CD4-positive, alpha-beta memory T cell (primary cell): ENCODE measurements around the gene COL4A1. TPM values are rescaled to one million over a fixed set of nuclear protein-coding genes. Genes with fewer than 3 reads are reported as not detected.
"Not testable (repeated sequence)": the region's sequence is repeated elsewhere in the genome, so short reads cannot be mapped to it uniquely, and the experiment has no call there.

Experiments used
- CTCF ChIA-PET: fragments of 350-600 bp; sonication (Branson Sonifier 250); formaldehyde crosslinking; loops from one replicate; lab custom pipeline; 2021; ENCODE audit warnings: inconsistent platforms; ENCODE audit not compliant: partially characterized antibody; lab: Charles Lee
- POLR2A ChIA-PET: fragments of 350-600 bp; sonication (Branson Sonifier 250); formaldehyde crosslinking; loops from one replicate; lab custom pipeline; 2021; ENCODE audit not compliant: partially characterized antibody; lab: Charles Lee
- DNase-seq, 5 donors: peaks; one replicate each; pipeline versions ENCODE4 v3.0.0 to v3.0.0-alpha.2; 2020 to 2022; ENCODE audit warnings: mixed read lengths in 1 of 5
- H3K27ac ChIP-seq: one replicate; pipeline ENCODE4 v1.7.0; 2013; ENCODE audit warnings: low read depth, low read length
- H3K27me3 ChIP-seq: 2 replicates; pipeline ENCODE4 v1.7.0; 2013; ENCODE audit warnings: mild to moderate bottlenecking, low read length, moderate library complexity; ENCODE audit not compliant: insufficient read depth
- H3K36me3 ChIP-seq: 2 replicates; pipeline ENCODE4 v1.7.0; 2013; ENCODE audit warnings: mild to moderate bottlenecking, low read length, moderate library complexity; ENCODE audit not compliant: insufficient read depth
- H3K4me1 ChIP-seq: 2 replicates; pipeline ENCODE4 v1.7.0; 2013; ENCODE audit warnings: mild to moderate bottlenecking, low read length, moderate library complexity; ENCODE audit not compliant: insufficient read depth
- H3K4me3 ChIP-seq, 2 donors: one replicate each; pipeline ENCODE4 v1.7.0; 2013; ENCODE audit warnings: low read length in 2 of 2, mild to moderate bottlenecking in 1 of 2
- H3K9me3 ChIP-seq, 2 donors: one replicate each; pipeline ENCODE4 v1.7.0; 2013; ENCODE audit warnings: low read length in 2 of 2, control low read depth in 1 of 2; ENCODE audit not compliant: control insufficient read depth in 1 of 2
- H3K27ac Mint-ChIP-seq, 7 donors: one replicate each; pipeline ENCODE4 v1.8.0; 2020 to 2021; ENCODE audit warnings: mixed read lengths in 7 of 7, mild to moderate bottlenecking in 6 of 7, inconsistent platforms in 3 of 7, moderate library complexity in 3 of 7
- H3K27me3 Mint-ChIP-seq, 2 donors: one replicate each; pipeline ENCODE4 v1.8.0; 2020 to 2021; ENCODE audit warnings: mixed read lengths in 2 of 2
- H3K36me3 Mint-ChIP-seq, 2 donors: one replicate each; pipeline ENCODE4 v1.8.0; 2020 to 2021; ENCODE audit warnings: mixed read lengths in 2 of 2, inconsistent platforms in 1 of 2, mild to moderate bottlenecking in 1 of 2
- H3K4me1 Mint-ChIP-seq, 4 donors: one replicate each; pipeline ENCODE4 v1.8.0; 2020 to 2021; ENCODE audit warnings: mixed read lengths in 4 of 4, mild to moderate bottlenecking in 1 of 4
- H3K4me3 Mint-ChIP-seq, 8 donors: one replicate each; pipeline ENCODE4 v1.8.0; 2020 to 2021; ENCODE audit warnings: mixed read lengths in 8 of 8, mild to moderate bottlenecking in 7 of 8, moderate library complexity in 6 of 8, inconsistent platforms in 3 of 8
- H3K9me3 Mint-ChIP-seq, 8 donors: one replicate each; pipeline ENCODE4 v1.8.0; 2020 to 2021; ENCODE audit warnings: mixed read lengths in 8 of 8, mild to moderate bottlenecking in 5 of 8, inconsistent platforms in 3 of 8, moderate library complexity in 1 of 8
- intact Hi-C: fragments of 100-400 bp; cut with micrococcal nuclease; formaldehyde crosslinking; loops from one replicate; pipeline ENCODE4 v1.15.1; 2023
- polyA plus RNA-seq, 2 donors: library from polyadenylated mRNA; unstranded; fragments of 300-500 nt; fragmentation: Illumina TruSeq; gene quantifications; one replicate each; pipeline ENCODE4 v1.2.3, GENCODE V29; 2021
- total RNA-seq, 2 experiments: library from RNA; stranded (reverse); gene quantifications; one replicate each; pipeline ENCODE4 v1.2.3, GENCODE V29; 2021

Gene COL4A1
- total and polyA plus RNA-seq, 4 experiments from 2014 or later = not detected

DNA sequence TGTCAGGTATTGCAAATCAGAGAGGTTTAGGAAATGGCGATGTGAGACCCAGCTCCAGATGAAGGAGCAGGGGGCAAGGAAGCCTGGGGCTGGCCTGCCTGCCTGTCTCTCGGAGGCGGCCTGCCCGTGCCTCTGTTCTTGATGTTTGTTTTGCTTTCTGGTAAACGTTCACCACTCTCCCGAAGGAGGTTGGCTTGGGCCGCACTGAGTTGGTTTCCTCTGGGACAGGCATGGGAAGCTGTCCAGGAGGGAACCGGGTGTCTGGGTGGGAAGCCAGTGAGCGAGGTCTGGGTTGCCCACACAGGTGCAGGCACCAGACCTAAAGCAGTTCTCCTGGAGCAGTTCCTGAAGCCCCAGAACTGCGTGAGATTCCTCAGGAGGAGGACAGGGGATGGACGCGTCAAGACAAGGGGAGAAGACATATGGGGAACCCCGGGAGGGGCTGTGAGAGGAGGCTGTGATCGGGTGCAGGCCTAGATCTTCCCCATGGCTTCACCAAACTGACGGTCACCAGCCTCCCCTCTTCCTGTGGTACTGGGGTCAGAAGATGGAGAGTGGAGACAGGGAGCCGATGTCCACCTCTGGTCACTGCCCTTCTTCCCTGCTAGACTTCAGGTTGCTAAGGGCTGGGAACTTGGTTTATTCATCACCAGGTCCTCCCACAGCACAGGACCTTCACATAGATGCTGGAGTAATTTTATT lies 15.3 kb upstream of the COL4A1 start:
- no peaks in the 10 kb centered on the region for H3K4me1 ChIP-seq
- Mint-ChIP-seq H3K27ac (no peak overlapping the region), H3K27me3 (peaks cover 16 to 31% of the 10 kb centered on the region in 2 donors), H3K4me3 (no peak overlapping the region), H3K9me3 (peaks cover 0 to 2% (median 0%) of the 10 kb centered on the region in 8 donors), H3K4me1 (peaks cover 0 to 5% (median 4%) of the 10 kb centered on the region in 4 donors), H3K36me3 (no peaks in the 10 kb centered on the region)
- CTCF ChIA-PET = no interaction called here
- no peaks in the 10 kb centered on the region for H3K9me3 ChIP-seq
- no peak overlapping the region for H3K4me3 ChIP-seq
- no peak for DNase-seq
- POLR2A ChIA-PET = no interaction called here
- H3K36me3 ChIP-seq = no peaks in the 10 kb centered on the region
- intact Hi-C loops = no loop called here
- H3K27ac ChIP-seq = no peak overlapping the region
- H3K27me3 ChIP-seq = no peaks in the 10 kb centered on the region

DNA sequence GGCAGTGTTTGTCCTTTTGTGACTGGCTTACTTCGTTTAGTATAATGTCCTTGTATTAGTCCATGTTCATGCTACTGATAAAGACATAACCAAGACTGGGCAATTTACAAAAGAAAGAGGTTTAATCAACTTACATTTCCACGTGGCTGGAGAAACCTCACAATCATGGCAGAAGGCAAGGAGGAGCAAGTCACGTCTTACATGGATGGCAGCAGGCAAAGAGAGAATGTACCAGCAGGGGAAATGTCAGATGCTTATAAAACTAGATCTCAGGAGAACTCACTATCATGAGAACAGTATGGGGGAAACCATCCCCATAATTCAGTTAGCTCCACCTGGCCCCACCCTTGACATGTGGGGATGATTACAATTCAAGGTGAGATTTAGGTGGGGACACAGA lies 14.6 kb upstream of the COL4A1 start:
- H3K9me3 Mint-ChIP-seq, POLR2A ChIA-PET, CTCF ChIA-PET, H3K27ac ChIP-seq, DNase-seq, H3K4me3 Mint-ChIP-seq, H3K4me3 ChIP-seq, H3K27me3 ChIP-seq, H3K36me3 Mint-ChIP-seq, H3K4me1 Mint-ChIP-seq, H3K36me3 ChIP-seq, intact Hi-C loops, H3K27ac Mint-ChIP-seq, H3K4me1 ChIP-seq, H3K9me3 ChIP-seq: not testable (repeated sequence)
- peaks cover 16 to 26% of the 10 kb centered on the region in 2 donors for H3K27me3 Mint-ChIP-seq

DNA sequence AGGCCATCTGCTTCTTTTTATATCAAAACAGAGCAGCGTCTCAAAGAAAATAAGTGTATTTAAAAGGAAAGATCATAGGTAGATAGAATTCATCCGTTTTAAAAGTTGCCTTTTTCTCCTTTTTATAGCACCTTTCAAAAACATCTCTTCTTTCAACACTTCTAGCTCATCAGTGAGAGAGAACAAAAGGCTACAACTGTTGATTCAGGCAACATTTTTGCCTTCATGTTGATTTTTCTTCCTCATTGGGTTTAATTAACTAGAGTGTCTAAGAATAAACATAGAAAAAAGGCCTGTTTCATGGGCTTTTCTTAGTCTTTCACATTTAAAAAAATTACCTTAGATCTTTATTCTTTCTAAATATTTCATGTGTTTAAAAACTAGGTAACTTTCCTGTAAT lies 13.7 kb upstream of the COL4A1 start:
- peaks cover 0 to 5% (median 4%) of the 10 kb centered on the region in 4 donors for H3K4me1 Mint-ChIP-seq
- POLR2A ChIA-PET = no interaction called here
- no peak overlapping the region for H3K27ac Mint-ChIP-seq

DNA sequence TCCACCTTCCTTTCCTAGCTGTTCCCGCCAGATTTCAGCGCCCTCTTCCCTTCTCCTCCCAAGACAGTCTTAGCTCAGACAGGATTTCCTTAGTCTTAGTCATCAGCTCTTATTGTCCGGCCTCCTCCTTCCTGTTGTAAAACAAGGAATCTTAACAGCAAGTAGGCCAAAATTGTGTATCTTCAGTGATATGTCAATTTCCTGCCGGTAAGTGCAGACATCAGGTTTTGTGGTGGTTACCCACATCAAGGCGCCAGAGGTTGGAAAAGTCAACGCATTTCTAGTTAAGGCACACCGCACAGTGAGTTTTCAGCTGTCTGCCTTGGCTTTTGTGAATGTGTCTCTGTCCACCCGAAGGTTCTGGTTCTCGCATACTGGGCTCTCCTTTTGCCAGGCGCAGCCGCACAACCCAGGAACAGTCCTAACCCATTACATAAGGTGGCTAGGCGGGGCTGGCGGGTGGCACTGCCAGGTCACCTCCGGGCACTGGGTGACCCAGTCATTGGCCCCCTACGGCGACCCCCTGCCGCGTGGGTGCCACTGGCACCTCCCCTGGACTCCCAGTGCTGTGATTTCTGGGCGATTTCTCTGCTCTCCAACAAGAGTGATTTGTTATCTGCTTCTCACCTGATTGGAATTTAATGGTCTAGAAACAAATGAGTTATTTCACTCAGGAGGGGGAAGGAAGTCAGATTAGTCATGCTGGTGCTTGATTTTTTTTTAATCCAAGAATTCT lies 13.0 kb upstream of the COL4A1 start:
- H3K27ac Mint-ChIP-seq = no peak overlapping the region
- no peaks in the 10 kb centered on the region for H3K36me3 Mint-ChIP-seq
- peaks cover 0 to 5% (median 4%) of the 10 kb centered on the region in 4 donors for H3K4me1 Mint-ChIP-seq
- intact Hi-C loops = no loop called here
- no peaks in the 10 kb centered on the region for H3K36me3 ChIP-seq
- POLR2A ChIA-PET = no interaction called here
- no peak for DNase-seq
- no peaks in the 10 kb centered on the region for H3K27me3 ChIP-seq
- H3K4me1 ChIP-seq = no peaks in the 10 kb centered on the region
- H3K4me3 Mint-ChIP-seq = no peak overlapping the region
- H3K27me3 Mint-ChIP-seq = peaks cover 16 to 23% of the 10 kb centered on the region in 2 donors
- no peak overlapping the region for H3K27ac ChIP-seq
- H3K4me3 ChIP-seq = no peak overlapping the region
- peaks cover 0 to 2% (median 0%) of the 10 kb centered on the region in 8 donors for H3K9me3 Mint-ChIP-seq
- H3K9me3 ChIP-seq = no peaks in the 10 kb centered on the region
- CTCF ChIA-PET = no interaction called here

More for the DNA sequence above, 13.7 kb upstream of the COL4A1 start:
- H3K9me3 Mint-ChIP-seq = peaks cover 0 to 2% (median 0%) of the 10 kb centered on the region in 8 donors
- CTCF ChIA-PET = no interaction called here
- DNase-seq = no peak
- intact Hi-C loops = no loop called here
- Histone ChIP-seq H3K27me3 (no peaks in the 10 kb centered on the region), H3K36me3 (no peaks in the 10 kb centered on the region), H3K9me3 (no peaks in the 10 kb centered on the region), H3K4me1 (no peaks in the 10 kb centered on the region), H3K4me3 (no peak overlapping the region), H3K27ac (no peak overlapping the region)
- no peak overlapping the region for H3K4me3 Mint-ChIP-seq
- no peaks in the 10 kb centered on the region for H3K36me3 Mint-ChIP-seq
- peaks cover 16 to 24% of the 10 kb centered on the region in 2 donors for H3K27me3 Mint-ChIP-seq

DNA sequence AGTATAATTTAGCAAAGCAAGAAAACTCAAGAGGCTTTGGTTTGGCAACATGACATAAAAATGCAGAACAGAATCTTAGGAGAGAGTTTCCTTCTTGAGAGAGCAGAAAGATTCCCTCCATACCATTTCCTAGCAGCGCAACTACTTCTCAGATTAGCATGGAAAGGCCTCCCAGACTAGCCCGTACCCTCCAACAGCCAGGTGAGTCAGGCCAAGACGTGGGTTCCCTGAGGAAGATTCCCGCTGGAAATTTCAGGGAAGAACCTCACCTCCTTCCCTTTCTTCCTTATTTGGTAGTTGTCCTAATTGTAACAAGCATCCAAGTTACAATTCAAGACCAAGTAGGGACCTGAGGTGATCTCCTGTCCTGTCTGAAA lies 12.4 kb upstream of the COL4A1 start:
- no peaks in the 10 kb centered on the region for H3K36me3 Mint-ChIP-seq
- H3K4me3 ChIP-seq = no peak overlapping the region
- H3K9me3 Mint-ChIP-seq = peaks cover 0 to 2% (median 0%) of the 10 kb centered on the region in 8 donors
- H3K36me3 ChIP-seq = no peaks in the 10 kb centered on the region
- H3K27ac ChIP-seq = no peak overlapping the region
- POLR2A ChIA-PET = no interaction called here
- DNase-seq = no peak
- H3K27ac Mint-ChIP-seq = no peak overlapping the region
- no peak overlapping the region for H3K4me3 Mint-ChIP-seq
- H3K27me3 ChIP-seq = no peaks in the 10 kb centered on the region
- H3K27me3 Mint-ChIP-seq = peaks cover 13 to 19% of the 10 kb centered on the region in 2 donors
- no peaks in the 10 kb centered on the region for H3K4me1 ChIP-seq
- H3K9me3 ChIP-seq = no peaks in the 10 kb centered on the region
- CTCF ChIA-PET = no interaction called here
- intact Hi-C loops = no loop called here
- peaks cover 0 to 5% (median 4%) of the 10 kb centered on the region in 4 donors for H3K4me1 Mint-ChIP-seq

DNA sequence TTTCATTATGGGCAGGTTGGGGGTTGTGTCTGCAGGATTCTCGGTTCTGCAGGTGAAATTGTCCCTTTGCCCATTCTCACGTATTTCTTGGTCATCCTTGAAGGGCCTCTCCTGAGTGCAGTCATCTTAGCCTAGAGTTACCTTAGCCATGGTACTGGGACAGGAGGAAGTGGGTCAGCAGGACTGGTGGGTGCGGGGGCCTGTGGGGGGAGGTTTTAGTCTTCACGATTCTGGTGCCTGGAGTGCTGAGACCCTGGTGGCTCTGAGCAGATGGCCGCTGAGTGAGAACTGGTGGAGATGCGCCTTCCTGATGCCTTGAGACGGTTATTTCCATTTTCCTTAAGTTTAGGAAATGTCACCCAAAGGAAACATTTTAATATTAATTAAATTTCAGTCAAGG lies 12.0 kb upstream of the COL4A1 start:
- no peak overlapping the region for H3K27ac Mint-ChIP-seq
- H3K4me3 ChIP-seq = no peak overlapping the region
- H3K36me3 ChIP-seq = no peaks in the 10 kb centered on the region
- DNase-seq = no peak
- H3K27me3 ChIP-seq = no peaks in the 10 kb centered on the region
- peaks cover 0 to 5% (median 4%) of the 10 kb centered on the region in 4 donors for H3K4me1 Mint-ChIP-seq
- CTCF ChIA-PET = no interaction called here
- intact Hi-C loops = no loop called here
- H3K4me3 Mint-ChIP-seq = no peak overlapping the region
- no peaks in the 10 kb centered on the region for H3K9me3 ChIP-seq
- no peak overlapping the region for H3K27ac ChIP-seq
- no peaks in the 10 kb centered on the region for H3K4me1 ChIP-seq
- H3K36me3 Mint-ChIP-seq = no peaks in the 10 kb centered on the region
- POLR2A ChIA-PET = no interaction called here
- peaks cover 0 to 2% (median 0%) of the 10 kb centered on the region in 8 donors for H3K9me3 Mint-ChIP-seq
- H3K27me3 Mint-ChIP-seq = peaks cover 14 to 21% of the 10 kb centered on the region in 2 donors

DNA sequence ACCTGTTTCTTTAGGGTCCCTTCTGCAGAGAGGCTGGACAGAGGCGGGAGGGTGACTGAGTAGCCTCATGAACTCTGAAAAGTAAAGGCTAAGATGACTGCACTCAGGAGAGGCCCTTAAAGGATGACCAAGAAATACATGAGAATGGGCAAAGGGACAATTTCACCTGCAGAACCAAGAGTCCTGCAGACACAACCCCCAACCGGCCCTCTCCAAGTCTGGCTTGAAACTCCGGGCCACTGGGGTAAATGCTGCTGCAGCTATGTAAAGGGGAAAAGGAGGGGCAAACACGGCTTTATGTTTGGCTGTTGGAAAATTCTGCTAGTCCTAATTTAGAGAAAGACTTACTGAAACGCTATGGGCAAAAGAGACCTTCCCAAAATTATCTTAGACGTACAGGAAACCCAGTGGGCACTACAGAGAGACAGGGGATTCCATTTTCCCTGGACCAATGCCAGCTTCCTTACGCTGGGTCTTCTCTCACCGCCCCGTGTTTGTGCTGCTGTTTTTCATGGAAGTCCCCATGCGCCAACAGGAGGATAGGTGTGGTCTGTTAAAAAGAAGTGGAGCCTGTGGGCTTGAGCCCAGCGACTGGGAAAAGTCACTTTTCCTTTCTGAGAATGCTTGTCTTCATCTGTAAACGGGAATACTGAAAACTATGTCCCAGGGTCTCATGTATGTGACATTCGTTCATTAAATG lies 10.7 kb upstream of the COL4A1 start:
- Mint-ChIP-seq H3K27ac (no peak overlapping the region), H3K36me3 (no peaks in the 10 kb centered on the region), H3K4me3 (no peak overlapping the region), H3K27me3 (peaks cover 16 to 23% of the 10 kb centered on the region in 2 donors), H3K9me3 (peaks cover 0 to 2% (median 0%) of the 10 kb centered on the region in 8 donors), H3K4me1 (peaks cover 0 to 5% (median 4%) of the 10 kb centered on the region in 4 donors)
- H3K36me3 ChIP-seq = no peaks in the 10 kb centered on the region
- no peak overlapping the region for H3K27ac ChIP-seq
- H3K9me3 ChIP-seq = no peaks in the 10 kb centered on the region
- POLR2A ChIA-PET = no interaction called here
- intact Hi-C loops = no loop called here
- CTCF ChIA-PET = no interaction called here
- DNase-seq = no peak
- no peaks in the 10 kb centered on the region for H3K4me1 ChIP-seq
- no peaks in the 10 kb centered on the region for H3K27me3 ChIP-seq
- H3K4me3 ChIP-seq = no peak overlapping the region
